CD4-positive, alpha-beta T cell treated with Interleukin-6 for 4 hours (primary cell): ENCODE results near the gene PCNX1.
"Not testable (repeated sequence)": the region's sequence is repeated elsewhere in the genome, so short reads cannot be mapped to it uniquely, and the experiment has no call there.

Source experiments
- DNase-seq: peaks from one replicate; pipeline ENCODE4 v3.0.0-alpha.2; 2020; ENCODE audit warnings: mixed read lengths

Gene PCNX1

DNA sequence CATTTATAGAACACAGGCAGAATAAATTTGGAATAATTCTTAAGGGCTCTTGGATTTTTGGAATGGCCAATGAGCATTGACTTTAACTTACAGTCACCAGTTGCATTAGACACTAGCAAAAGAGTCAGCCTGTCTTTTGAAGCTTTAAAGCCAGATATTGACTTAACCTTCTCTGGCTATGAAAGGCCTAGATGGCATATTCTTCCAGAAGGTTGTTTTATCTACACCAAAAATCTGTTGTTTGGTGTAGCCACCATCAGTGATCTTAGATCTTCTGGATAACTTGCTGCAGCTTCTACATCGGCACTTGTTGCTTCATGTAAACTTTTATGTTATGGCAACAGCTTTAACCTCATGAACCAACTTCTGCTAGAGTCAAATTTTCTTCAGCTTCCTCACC, 10.4 kb downstream of the PCNX1 start:
- no peak for DNase-seq

DNA sequence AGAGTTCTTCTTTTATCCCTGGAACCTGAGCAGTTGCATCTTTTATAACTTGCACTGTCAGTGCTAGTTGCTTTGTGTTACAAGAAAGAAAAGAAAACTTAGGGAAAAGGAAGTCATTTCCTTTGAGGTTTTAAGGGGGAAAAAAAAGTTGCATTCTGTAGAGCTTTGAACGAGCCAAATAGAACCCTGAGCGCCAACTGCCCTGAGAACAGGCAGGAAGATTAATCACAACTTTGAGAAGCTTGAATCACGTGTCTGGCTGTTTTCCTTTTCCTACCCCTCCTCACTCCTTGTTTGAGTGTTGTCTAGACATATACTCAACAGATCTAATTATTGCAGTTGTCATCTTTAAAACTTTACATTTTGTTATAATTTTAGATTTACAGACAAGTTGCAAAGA, 12.5 kb downstream of the PCNX1 start:
- peak; percentile 63 for DNase-seq

DNA sequence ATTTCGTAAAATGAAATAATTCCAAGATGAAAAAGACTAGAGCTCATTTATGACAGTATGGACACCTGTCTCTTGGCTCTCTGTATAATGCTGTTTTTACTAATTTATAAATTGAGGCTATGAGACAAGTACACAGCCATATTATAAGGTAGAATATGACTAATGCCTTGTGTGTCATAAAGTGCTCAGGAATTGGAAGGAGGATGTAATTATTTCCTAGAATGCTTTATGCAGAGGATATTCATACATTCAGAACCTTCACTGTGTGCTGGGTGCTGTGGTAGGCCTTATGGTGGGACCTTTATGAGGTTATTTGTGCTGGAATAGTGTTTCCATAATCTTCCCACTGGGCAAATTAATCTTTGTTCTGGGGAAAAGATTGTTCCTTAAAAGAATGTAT, 13.3 kb downstream of the PCNX1 start:
- DNase-seq, result no peak

DNA sequence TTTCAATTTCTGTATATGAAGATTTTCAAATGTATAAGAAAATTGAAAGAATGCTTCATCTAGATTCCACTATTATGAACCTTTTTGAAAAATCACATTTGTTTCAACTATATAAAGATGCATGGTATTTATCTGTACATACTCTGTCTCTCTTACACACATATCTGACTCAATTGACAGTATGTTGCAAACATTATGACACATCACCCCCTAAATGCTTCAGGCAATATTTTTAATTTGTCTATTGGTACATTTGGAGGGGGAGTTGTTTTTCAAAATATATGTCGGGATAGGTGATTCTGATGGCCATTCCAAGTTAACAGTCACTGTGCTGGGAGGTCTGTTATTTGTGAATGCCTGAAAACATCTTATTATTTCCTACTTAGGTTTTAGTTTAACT, 14.4 kb downstream of the PCNX1 start:
- DNase-seq, result no peak

DNA sequence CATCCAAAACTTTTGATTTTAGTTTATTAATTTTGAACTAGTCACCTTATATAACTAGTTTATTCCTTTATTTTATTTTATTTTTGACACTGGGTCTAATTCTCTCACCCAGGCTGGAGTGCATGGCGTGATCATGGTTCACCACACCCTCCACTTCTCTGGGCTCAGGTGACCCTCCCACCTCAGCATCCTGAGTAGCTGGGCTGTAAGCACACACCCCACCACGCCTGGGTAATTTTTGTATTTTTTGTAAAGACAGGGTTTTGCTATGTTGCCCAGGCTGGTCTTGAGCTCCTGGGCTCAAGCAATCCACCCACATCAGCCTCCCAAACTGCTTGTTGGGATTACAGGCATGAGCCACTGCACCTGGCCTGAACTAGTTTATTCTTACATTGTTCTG, 17.3 kb downstream of the PCNX1 start:
- DNase-seq, result peak; percentile 36

DNA sequence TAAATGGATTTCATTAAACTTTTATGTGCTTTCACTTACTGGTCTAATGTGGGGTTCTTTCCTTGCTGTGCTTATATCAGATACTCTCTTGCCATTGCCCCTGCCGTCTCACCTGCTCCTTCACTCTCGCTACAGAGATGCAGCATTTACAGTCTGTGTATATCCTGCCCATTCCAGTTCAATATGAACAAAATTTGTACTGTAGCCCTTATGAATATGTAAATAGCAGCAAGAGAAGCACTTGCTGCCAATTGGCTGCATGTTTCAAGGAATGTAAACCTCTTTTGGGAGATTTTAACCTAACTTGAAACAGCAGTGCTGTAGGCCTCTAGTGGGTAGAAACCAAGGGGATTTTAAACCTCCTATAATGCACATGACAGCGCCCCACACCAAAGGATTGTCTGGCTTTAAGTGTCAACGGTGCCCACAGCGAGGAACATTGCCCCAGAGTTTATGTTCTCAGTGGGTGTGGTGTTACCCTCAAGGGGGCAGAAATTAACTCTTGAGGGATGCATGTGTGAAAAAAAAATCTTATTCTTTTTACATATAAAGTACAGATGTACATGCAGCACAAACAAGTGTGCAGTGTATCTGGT, 19.1 kb downstream of the PCNX1 start:
- peak; percentile 9 for DNase-seq

DNA sequence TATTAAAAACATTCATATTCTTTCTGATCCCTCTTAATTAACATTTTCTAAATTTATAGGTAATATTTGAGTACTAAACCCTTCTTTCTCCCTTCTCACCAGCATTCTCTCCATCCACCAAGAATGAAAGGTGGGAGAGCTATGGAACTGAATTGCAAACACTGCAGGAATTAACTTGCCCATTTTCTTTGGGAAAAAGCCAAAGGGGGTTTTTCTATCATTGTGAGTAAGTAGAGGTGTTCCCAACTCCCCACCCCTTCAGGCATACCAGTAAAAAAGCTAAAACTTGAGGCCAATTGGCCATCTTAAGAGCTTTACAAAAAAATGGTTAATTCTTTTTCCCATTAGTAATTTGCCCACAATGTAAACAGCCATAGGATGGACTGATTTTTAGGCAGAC, 23.7 kb downstream of the PCNX1 start:
- no peak for DNase-seq

DNA sequence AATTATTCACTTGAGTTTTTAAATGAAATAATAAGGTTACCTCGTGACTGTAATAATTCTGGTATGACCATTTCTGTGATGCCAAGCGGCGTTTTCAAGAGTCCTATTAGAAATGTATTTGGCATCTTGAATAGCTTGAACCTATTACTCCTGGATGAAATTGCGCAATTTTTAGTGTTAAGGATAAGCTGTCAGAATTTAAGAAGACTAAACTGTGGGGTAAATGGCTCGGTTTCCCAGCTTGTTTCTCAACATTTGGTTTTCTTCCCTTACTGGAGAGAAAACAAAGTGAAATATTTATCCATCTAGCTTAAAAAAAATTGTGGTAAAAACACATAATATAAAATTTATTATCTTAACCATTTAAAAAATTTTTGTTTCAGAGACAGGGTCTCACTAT, 26.8 kb downstream of the PCNX1 start:
- DNase-seq, result no peak

DNA sequence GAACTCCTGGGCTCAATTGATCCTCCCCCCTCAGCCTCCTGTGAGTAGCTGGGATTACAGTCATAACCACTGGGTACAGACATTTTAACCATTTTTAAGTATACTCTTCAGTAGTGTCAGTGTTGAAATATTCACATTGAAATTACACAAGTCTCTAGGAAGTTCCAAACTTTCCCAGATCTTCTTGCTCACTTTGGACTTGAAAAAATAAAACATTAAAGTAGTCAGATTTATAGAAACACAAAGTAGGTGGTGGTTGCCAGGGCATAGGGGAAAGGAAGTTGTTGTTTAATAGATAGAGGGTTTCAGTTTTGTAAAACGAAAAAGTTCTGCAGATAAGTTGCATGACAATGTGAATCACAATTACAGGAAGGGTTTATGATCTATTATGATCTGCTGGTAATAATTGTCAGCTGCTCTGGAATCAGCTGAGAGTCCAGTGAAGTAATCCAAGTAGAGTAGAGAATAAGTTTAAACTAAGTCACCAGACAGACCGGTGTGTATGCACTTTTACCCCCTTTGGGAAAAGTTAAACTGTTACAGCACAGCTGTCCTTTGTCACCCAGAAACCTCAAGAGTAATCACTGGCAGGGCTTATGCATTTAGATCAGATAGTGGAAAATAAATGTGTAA, 27.4 kb downstream of the PCNX1 start:
- peak; percentile 24 for DNase-seq

DNA sequence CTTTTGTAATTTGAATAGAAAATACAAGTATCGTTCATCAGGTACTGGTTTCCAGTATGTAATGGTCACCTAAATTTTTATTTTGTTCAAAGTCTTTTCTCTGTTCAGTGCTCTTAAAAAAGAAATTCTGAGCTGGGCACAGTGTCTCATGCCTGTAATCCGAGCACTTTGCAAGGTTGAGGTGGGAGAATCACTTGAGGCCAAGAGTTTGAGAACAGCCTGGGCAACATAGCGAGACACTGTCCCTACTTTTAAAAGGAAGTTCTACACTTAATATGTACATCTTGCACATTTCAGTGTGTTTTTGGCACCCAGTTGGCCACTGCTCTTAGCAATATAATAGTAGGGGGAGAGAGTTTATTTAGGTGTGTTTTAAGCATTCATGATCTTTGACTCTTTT, 27.9 kb downstream of the PCNX1 start:
- DNase-seq, result no peak

DNA sequence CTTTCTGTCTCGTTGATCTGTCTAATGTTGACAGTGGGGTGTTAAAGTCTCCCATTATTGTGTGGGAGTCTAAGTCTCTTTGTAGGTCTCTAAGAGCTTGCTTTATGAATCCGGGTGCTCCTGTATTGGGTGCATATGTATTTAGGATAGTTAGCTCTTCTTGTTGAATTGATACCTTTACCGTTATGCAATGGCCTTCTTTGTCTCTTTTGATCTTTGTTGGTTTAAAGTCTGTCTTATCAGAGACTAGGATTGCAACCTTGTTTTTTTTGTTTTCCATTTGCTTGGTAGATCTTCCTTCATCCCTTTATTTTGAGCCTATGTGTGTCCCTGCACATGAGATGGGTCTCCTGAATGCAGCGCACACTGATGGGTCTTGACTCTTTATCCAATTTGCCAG, 32.4 kb downstream of the PCNX1 start:
- DNase-seq, result not testable (repeated sequence)

DNA sequence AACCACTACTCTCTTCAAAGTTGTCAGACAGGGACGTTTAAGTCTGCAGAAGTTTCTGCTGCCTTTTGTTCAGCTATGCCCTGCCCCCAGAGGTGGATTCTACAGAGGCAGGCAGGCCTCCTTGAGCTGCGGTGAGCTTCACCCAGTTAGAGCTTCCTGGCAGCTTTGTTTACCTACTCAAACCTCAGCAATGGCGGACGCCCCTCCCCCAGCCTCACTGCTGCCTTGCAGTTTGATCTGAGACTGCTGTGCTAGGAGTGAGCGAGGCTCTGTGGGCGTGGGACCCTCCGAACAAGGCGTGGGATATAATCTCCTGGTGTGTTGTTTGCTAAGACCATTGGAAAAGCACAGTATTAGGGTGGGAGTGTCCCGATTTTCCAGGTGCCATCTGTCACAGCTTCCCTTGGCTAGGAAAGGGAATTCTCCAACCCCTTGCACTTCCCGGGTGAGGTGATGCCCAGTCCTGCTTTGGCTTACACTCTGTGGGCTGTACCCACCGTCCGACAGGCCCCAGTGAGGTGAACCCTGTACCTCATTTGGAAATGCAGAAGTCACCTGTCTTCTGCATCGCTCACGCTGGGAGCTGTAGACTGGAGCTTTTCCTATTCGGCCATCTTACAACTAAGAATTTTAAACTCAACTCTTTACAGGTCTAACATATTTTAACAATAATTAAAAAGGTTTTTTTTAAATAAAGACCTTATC, 34.5 kb downstream of the PCNX1 start:
- DNase-seq, result peak; percentile 74

DNA sequence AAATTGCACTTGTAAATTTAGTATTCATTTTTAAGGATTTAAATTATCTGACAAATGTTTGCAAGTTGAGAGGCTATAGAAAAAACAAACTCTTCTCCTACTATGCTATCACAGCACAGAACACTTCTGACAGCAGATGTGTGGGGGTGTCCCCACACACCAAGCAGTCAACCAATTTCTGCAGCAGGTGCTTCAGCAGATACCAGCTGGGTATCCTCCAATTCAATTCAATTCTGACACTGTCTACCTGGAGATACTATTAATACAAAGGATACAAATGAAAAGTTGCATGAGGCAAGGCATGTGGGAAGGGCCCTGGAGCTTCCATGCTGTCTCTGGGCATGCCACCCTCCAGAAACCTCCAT, 35.1 kb downstream of the PCNX1 start:
- no peak for DNase-seq

DNA sequence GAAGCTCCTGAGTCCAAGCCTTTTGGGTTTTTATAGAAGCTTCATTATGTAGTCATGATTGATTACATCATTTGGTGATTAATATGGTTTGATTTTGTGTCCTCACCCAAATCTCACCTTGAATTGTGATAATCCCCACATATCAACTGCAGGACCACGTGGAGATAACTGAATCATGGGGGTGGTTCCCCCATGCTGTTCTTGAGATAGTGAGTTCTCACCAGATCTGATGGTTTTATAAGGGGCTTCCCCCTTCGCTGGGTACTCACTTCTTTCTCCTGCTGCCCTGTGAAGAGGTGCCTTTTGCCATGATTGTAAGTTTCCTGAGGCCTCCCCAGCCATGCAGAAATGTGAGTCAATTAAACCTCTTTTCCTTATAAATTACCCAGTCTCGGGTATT, 35.5 kb downstream of the PCNX1 start:
- DNase-seq, result not testable (repeated sequence)

DNA sequence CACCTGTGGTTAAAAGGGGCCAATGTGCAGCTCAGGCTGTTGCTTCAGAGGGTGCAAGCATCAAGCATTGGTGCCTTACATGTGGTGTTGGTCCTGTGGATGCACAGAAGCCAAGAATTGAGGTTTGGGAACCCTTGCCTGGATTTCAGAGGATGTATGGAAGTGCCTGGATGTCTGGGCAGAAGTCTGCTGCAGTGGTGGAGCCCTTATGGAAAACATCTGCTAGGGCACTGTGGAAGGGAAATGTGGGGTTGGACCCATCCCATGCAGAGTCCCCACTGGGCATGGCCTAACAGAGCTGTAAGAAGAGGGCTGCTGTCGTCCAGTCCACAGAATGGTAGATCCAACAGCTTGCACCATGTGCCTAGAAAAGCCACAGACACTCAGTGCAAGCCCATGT, 36.6 kb downstream of the PCNX1 start:
- no peak for DNase-seq

DNA sequence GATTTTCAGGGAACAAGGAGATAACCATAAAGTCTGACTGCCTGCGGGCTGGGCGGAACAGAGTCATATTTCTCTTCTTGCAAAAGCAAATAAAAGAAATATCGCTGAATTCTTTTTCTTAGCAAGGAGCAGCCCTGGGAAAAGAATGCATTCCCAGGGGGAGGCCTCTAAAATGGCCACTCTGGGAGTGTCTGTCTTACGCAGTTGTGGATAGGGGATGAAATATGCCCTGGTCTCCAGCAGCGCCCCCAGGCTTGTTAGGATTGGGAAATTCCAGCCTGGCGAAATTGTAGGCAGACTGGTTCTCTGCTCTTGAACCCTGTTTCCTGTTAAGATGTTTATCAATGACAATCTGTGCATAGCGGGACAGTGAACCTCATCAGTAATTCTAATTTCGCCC, 40.5 kb downstream of the PCNX1 start:
- no peak for DNase-seq

DNA sequence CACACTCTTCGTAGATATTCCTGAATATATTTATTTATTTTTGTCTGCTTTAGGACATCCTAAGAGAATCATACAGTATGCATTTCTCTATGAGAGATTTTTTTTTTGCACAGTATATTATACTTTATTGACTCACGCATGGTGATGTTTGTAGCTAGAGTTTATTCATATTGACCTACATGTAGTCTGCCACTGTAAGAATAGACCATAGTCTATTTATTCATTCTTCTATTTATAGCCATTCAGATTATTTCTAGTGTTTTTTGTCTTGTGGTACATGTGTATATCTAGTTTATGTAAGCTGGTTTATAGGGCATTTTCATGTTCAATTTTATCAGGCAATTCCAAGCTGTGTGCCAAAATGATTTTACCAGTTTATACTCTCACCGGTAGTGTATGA, 45.2 kb downstream of the PCNX1 start:
- DNase-seq, result no peak

DNA sequence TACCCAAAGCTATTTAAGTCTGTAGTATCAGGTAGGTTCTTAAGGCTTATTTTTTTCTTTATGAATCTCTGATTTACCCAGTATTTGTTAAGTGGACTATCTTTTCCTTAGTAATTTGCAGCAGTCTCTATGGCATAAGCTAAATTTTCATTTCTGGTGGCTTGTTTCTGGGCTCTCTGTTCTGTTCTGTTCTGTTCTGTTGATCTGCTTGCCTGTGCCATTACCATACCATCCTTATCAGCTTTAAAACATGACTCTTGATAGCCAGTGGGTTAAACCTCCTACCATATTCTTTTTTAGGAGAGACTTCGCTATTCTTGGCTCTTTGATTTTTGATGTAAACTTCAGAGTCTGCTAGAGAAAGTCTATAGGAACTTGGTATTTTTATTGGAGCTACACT, 46.8 kb downstream of the PCNX1 start:
- no peak for DNase-seq

DNA sequence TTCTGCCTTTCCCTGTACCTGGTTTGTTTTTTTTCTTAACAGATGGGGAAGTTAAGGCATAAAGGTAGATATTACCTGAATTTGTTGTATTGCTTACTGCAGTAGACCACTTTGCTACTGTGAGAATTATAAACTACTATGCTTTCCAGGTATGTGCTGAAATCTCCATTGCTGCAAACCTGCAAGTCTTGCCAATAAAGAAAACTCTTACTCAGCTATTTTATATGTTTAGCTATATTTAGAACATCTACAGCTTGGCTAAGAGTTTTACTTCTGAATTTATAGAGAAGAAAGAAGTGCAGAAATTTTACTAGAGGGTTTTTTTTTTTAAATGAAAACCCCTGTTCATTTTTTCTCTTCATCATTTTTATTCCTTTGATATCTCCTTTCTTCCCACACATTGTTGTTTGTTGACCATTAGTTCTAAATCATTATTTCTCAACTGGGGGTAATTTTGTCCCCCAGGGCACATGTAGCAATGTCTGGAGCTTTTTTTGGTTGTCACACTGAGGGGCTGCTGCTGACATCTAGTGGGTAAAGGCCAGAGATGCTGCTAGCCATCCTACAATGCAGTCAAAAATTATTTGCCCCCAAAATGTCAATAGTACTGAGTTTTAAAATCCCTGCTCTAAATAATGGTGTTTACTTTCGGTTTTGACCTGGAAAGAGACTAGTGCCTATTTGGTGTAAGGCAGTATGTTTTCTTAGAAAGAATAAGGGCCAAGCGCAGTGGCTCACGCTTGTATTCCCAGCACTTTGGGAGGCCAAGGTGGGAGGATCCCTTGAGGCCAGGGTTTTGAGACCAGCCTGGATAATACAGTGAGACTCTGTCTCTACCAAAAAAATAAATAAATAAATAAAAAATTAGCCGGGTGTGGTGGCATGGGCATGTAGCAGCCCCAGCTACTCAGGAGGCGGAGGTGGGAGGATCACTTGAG, 48.6 kb downstream of the PCNX1 start:
- DNase-seq, result peak; percentile 63

DNA sequence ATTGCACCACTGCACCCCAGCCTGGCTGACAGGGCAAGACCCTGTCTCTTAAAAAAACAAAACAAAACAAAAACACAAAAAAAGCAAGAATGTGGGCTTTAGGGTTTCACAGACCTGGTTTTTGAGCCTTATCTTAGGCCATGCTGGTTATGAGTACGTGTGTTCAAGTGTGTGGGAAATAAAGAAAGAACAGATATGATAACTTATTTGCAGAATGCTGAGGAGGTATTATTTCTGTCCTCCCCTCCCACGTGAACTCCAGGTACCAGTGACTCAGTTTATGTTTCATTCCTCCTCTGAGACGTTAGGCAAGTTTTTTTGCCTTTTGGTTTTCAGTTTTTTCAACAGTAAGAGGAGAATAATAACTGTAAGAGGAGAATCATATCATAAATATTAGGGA, 49.3 kb downstream of the PCNX1 start:
- no peak for DNase-seq

DNA sequence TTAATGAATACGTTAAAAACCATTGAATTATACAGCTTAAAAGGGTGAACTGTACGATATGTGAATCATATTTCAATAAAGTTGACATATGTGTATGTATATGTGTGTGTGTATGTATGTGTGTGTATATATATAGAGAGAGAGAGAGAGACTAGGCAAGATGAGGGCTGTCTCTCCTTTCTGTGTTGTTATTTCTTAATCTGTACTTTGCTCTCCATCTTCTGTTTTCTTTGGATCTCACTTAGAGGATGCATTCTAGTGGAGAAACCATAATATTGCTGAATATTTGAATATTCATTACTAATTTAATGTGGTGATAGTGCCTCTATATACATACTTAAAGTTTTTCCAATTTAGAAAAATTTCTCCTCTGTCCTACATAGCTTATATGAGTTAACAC, 50.5 kb downstream of the PCNX1 start:
- DNase-seq, result no peak

DNA sequence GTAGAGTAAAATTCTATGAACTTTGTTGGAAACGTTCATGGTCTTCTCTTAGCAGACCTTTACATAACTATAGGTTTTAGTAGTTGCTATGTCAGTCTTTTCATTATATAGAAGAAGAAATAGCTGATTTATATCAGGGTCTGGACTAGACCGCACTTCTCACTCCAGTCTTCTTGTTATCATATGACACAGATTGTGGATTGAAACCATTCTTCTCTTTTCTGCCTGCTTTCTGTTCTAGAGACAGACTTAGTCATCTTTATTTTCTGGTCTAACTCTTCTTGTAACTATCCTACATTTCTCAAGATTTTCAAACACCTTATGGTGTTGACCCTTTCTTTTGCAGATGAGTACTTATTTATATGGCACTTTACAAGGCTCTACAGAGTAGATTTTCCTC, 55.7 kb downstream of the PCNX1 start:
- no peak for DNase-seq

DNA sequence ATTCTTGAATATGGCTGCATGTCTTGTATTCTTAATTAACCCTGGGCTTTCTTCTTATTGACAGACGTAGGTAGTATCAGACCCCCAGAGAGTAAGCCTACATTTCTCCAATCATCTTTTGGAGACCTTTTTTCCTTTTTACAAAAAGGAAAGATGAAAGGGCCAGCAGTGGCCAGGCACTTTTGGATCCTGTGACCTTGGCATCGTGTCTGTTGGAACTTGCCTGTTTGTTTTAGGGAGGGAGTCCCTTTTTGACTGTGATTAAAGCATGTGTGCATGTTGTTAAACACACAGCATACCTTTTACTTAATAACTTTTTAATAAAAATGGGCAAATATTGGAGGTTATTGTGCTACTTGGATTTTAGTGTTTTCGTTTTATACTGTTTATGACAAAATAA, 57.2 kb downstream of the PCNX1 start:
- no peak for DNase-seq

DNA sequence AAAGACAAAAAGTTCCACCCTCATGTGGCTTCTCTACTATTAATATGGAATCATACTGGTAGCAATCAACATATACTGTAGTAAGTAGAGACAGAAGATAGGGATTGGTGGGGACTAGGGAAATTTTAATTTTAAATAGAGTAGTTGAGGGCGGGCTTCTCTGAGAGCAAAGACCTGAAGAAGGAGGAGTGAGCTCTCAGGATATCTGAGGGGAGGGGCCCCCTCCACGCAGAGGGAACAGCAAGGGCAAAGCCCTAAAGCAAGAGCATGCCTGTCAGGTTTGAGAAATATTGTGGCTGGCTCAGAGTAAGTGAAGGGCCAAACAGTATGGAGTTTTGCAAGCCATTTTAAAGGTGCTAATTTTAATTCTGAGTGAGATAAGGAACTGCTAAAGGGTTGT, 64.3 kb downstream of the PCNX1 start:
- DNase-seq, result peak; percentile 4
